ENCODE results near the gene TSPAN5.

Gene TSPAN5

GRCh38 chr4:98646422-98646821 lies 12.0 kb downstream of the TSPAN5 start:
- no peak for DNase-seq (ENCODE audit: low read depth in 2 of 2, low spot score in 1 of 2)

- no peak for DNase-seq (ENCODE audit: low read depth in 2 of 2, low spot score in 1 of 2)
These were observed 12.9 kb downstream of the TSPAN5 start for GRCh38 chr4:98645527-98645926.

- no peak for DNase-seq (ENCODE audit: low read depth in 2 of 2, low spot score in 1 of 2)
These were observed 14.7 kb downstream of the TSPAN5 start for GRCh38 chr4:98643755-98644154.

GRCh38 chr4:98642991-98643426 lies 15.4 kb downstream of the TSPAN5 start:
- DNase-seq (ENCODE audit: low read depth in 2 of 2, low spot score in 1 of 2) = no peak

- DNase-seq (ENCODE audit: low read depth in 2 of 2, low spot score in 1 of 2) = no peak
These were observed 16.3 kb downstream of the TSPAN5 start for GRCh38 chr4:98641906-98642668.

- DNase-seq (ENCODE audit: low read depth in 2 of 2, low spot score in 1 of 2) = no peak
These were observed 17.0 kb downstream of the TSPAN5 start for GRCh38 chr4:98641376-98641775.

GRCh38 chr4:98639523-98639922 lies 18.9 kb downstream of the TSPAN5 start:
- DNase-seq (ENCODE audit: low read depth in 2 of 2, low spot score in 1 of 2) = no peak

- DNase-seq (ENCODE audit: low read depth in 2 of 2, low spot score in 1 of 2) = no peak
These were observed 19.3 kb downstream of the TSPAN5 start for GRCh38 chr4:98639108-98639507.

GRCh38 chr4:98638661-98639060 lies 19.8 kb downstream of the TSPAN5 start:
- DNase-seq (ENCODE audit: low read depth in 2 of 2, low spot score in 1 of 2) = no peak

- no peak for DNase-seq (ENCODE audit: low read depth in 2 of 2, low spot score in 1 of 2)
These were observed 24.4 kb downstream of the TSPAN5 start for GRCh38 chr4:98634061-98634460.

GRCh38 chr4:98633159-98633558 lies 25.3 kb downstream of the TSPAN5 start:
- DNase-seq (ENCODE audit: low read depth in 2 of 2, low spot score in 1 of 2) = no peak

- DNase-seq (ENCODE audit: low read depth in 2 of 2, low spot score in 1 of 2) = no peak
These were observed 26.2 kb downstream of the TSPAN5 start for GRCh38 chr4:98632258-98632657.

- no peak for DNase-seq (ENCODE audit: low read depth in 2 of 2, low spot score in 1 of 2)
These were observed 26.9 kb downstream of the TSPAN5 start for GRCh38 chr4:98631506-98631905.

GRCh38 chr4:98630737-98631454 lies 27.5 kb downstream of the TSPAN5 start:
- DNase-seq (ENCODE audit: low read depth in 2 of 2, low spot score in 1 of 2) = no peak

GRCh38 chr4:98627531-98628257 lies 30.7 kb downstream of the TSPAN5 start:
- DNase-seq (ENCODE audit: low read depth in 2 of 2, low spot score in 1 of 2) = no peak

- no peak for DNase-seq (ENCODE audit: low read depth in 2 of 2, low spot score in 1 of 2)
These were observed 32.1 kb downstream of the TSPAN5 start for GRCh38 chr4:98626350-98626749.

- no peak for DNase-seq (ENCODE audit: low read depth in 2 of 2, low spot score in 1 of 2)
These were observed 32.5 kb downstream of the TSPAN5 start for GRCh38 chr4:98625920-98626319.

- no peak for DNase-seq (ENCODE audit: low read depth in 2 of 2, low spot score in 1 of 2)
These were observed 33.0 kb downstream of the TSPAN5 start for GRCh38 chr4:98625399-98625798.

- no peak for DNase-seq (ENCODE audit: low read depth in 2 of 2, low spot score in 1 of 2)
These were observed 33.8 kb downstream of the TSPAN5 start for GRCh38 chr4:98624642-98625041.

- DNase-seq (ENCODE audit: low read depth in 2 of 2, low spot score in 1 of 2) = no peak
These were observed 34.3 kb downstream of the TSPAN5 start for GRCh38 chr4:98624144-98624543.

- DNase-seq (ENCODE audit: low read depth in 2 of 2, low spot score in 1 of 2) = no peak
These were observed 35.1 kb downstream of the TSPAN5 start for GRCh38 chr4:98623126-98623802.
